GM18499 (cell line): ENCODE results near the gene CD19.
"Not testable (repeated sequence)": the region's sequence is repeated elsewhere in the genome, so short reads cannot be mapped to it uniquely, and the experiment has no call there.

Source experiments
- ATAC-seq: cut with Tn5 transposase; IDR thresholded peaks from one replicate; pipeline ENCODE4 v1.9.1; 2021; ENCODE audit warnings: moderate number of reproducible peaks; ENCODE audit not compliant: insufficient read depth, unreplicated experiment

CD19 gene

GRCh38 chr16:28931801-28932225, at the start of gene CD19:
Gene CD19 (plus strand): TSS chr16:28931971. CDS start chr16:28932001, 30 bp downstream.
- ATAC-seq, result no peak

GRCh38 chr16:28882551-28883160, 49.1 kb upstream of the CD19 start:
- ATAC-seq, result no peak

- no peak for ATAC-seq
These were observed 48.4 kb upstream of the CD19 start for GRCh38 chr16:28883221-28883996.

GRCh38 chr16:28884045-28884444, 47.7 kb upstream of the CD19 start:
- ATAC-seq, result no peak

GRCh38 chr16:28886945-28887344, 44.8 kb upstream of the CD19 start:
- ATAC-seq, result no peak

- ATAC-seq, result not testable (repeated sequence)
These were observed 41.4 kb upstream of the CD19 start for GRCh38 chr16:28890355-28890754.

- no peak for ATAC-seq
These were observed 39.5 kb upstream of the CD19 start for GRCh38 chr16:28891964-28892890.

- ATAC-seq, result no peak
These were observed 38.5 kb upstream of the CD19 start for GRCh38 chr16:28893291-28893690.

- ATAC-seq, result no peak
These were observed 36.2 kb upstream of the CD19 start for GRCh38 chr16:28895609-28896008.

- ATAC-seq, result no peak
These were observed 33.9 kb upstream of the CD19 start for GRCh38 chr16:28897826-28898225.

GRCh38 chr16:28898266-28898665, 33.5 kb upstream of the CD19 start:
- no peak for ATAC-seq

GRCh38 chr16:28898942-28899341, 32.8 kb upstream of the CD19 start:
- ATAC-seq, result no peak

- no peak for ATAC-seq
These were observed 31.7 kb upstream of the CD19 start for GRCh38 chr16:28899882-28900590.

- no peak for ATAC-seq
These were observed 31.2 kb upstream of the CD19 start for GRCh38 chr16:28900601-28901000.

GRCh38 chr16:28901862-28902261, 29.9 kb upstream of the CD19 start:
- ATAC-seq, result no peak

GRCh38 chr16:28902909-28903308, 28.9 kb upstream of the CD19 start:
- no peak for ATAC-seq

GRCh38 chr16:28903344-28904042, 28.3 kb upstream of the CD19 start:
- no peak for ATAC-seq

- no peak for ATAC-seq
These were observed 27.4 kb upstream of the CD19 start for GRCh38 chr16:28904363-28904762.

GRCh38 chr16:28904828-28905227, 26.9 kb upstream of the CD19 start:
- no peak for ATAC-seq
